Endothelial cell of umbilical vein (primary cell): ENCODE measurements around the gene BABAM2. TPM values are rescaled to one million over a fixed set of nuclear protein-coding genes. Genes with fewer than 3 reads are reported as not detected.

Experiments used
- BruUV-seq: library from RNA; stranded (reverse); fragments of 400-500 nt; replicated peaks from 2 replicates; lab custom pipeline; 2021; lab: Mats Ljungman, UMichigan
- CTCF ChIA-PET: fragments of 300-600, 350-600 bp; sonication (Branson Sonifier 250); formaldehyde crosslinking; loops from one replicate; lab custom pipeline; 2021; ENCODE audit warnings: antibody characterized with exemption, inconsistent platforms; lab: Charles Lee
- POLR2A ChIA-PET: fragments of 300-600, 350-600 bp; sonication (Branson Sonifier 250); formaldehyde crosslinking; loops from one replicate; lab custom pipeline; 2021; ENCODE audit warnings: antibody characterized with exemption, inconsistent platforms; lab: Charles Lee
- DNase-seq: peaks from one replicate; pipeline ENCODE4 v3.0.0-alpha.2; 2011; ENCODE audit warnings: low read depth, low spot score
- FAIRE-seq: peaks from 2 replicates; lab custom pipeline; 2011; peaks lifted over from hg19 to GRCh38; lab: Jason Lieb, UNC
- H2AFZ ChIP-seq: 2 replicates; pipeline ENCODE4 v1.6.0; 2012; ENCODE audit warnings: low read depth, low read length, control low read depth, inconsistent platforms
- H3K27ac ChIP-seq: 2 replicates; pipeline ENCODE4 v1.5.1; 2011; ENCODE audit warnings: low read depth, mild to moderate bottlenecking, control low read depth, low read length, moderate library complexity; ENCODE audit not compliant: insufficient read depth
- H3K27me3 ChIP-seq, 2 experiments: 2 replicates each; pipeline versions ENCODE4 v1.6.0 to v1.6.1; 2011; ENCODE audit warnings: low read length in 2 of 2, mixed read lengths in 1 of 2; ENCODE audit not compliant: control insufficient read depth in 2 of 2, insufficient read depth in 2 of 2
- H3K36me3 ChIP-seq, 2 experiments: 2 replicates in 1 of 2; 3 replicates in 1 of 2; pipeline ENCODE4 v1.5.1; 2011; ENCODE audit warnings: low read length in 2 of 2, mild to moderate bottlenecking in 1 of 2, moderate library complexity in 1 of 2; ENCODE audit not compliant: control insufficient read depth in 2 of 2, insufficient read depth in 2 of 2; ENCODE audit errors: extremely low read depth in 1 of 2
- H3K4me1 ChIP-seq: 3 replicates; pipeline ENCODE4 v1.5.1; 2011; ENCODE audit warnings: mild to moderate bottlenecking, low read length; ENCODE audit not compliant: control insufficient read depth, insufficient read depth; ENCODE audit errors: extremely low read depth
- H3K4me2 ChIP-seq: 2 replicates; pipeline ENCODE4 v1.6.1; 2011; ENCODE audit warnings: low read length, control low read depth, mixed read lengths; ENCODE audit not compliant: insufficient read depth
- H3K4me3 ChIP-seq, 3 experiments: fragments of 200-600 bp in 1 of 3; sonication (generic), shearing (Covaris generic) in 1 of 3; replicated peaks in 1 of 3; 2 replicates each; pipeline ENCODE4 v1.5.1; 2011 to 2016; ENCODE audit warnings: control low read depth in 3 of 3, low read length in 3 of 3, mild to moderate bottlenecking in 2 of 3, inconsistent platforms in 1 of 3, low read depth in 1 of 3, moderate library complexity in 1 of 3; ENCODE audit not compliant: insufficient read depth in 1 of 3
- H3K79me2 ChIP-seq: 2 replicates; pipeline ENCODE4 v1.6.0; 2012; ENCODE audit warnings: low read length, inconsistent platforms; ENCODE audit not compliant: control insufficient read depth, insufficient read depth
- H3K9ac ChIP-seq: replicated peaks from 2 replicates; pipeline ENCODE3; 2011; ENCODE audit warnings: low read length, control low read depth; ENCODE audit not compliant: insufficient read depth; ENCODE audit errors: extremely low read depth
- H3K9me1 ChIP-seq: replicated peaks from 3 replicates; pipeline ENCODE4 v1.6.0; 2011; ENCODE audit warnings: mild to moderate bottlenecking, low read length; ENCODE audit not compliant: control insufficient read depth, insufficient read depth; ENCODE audit errors: extremely low read depth
- H3K9me3 ChIP-seq: replicated peaks from 2 replicates; pipeline ENCODE4 v1.5.1; 2012; ENCODE audit warnings: low read length, inconsistent platforms; ENCODE audit not compliant: control insufficient read depth, insufficient read depth
- H4K20me1 ChIP-seq: replicated peaks from 2 replicates; pipeline ENCODE3; 2011; ENCODE audit warnings: mild to moderate bottlenecking, low read length; ENCODE audit not compliant: control insufficient read depth, insufficient read depth; ENCODE audit errors: extremely low read depth
- EZH2 ChIP-seq: IDR thresholded peaks from 2 replicates; pipeline ENCODE4 v1.6.1; 2012; ENCODE audit warnings: borderline replicate concordance, low read depth, mild to moderate bottlenecking, moderate library complexity, low read length, inconsistent platforms; ENCODE audit not compliant: severe bottlenecking
- FOS ChIP-seq: IDR thresholded peaks from 2 replicates; pipeline ENCODE4 v1.6.1; 2011; ENCODE audit warnings: mild to moderate bottlenecking, low read length, moderate library complexity, borderline replicate concordance; ENCODE audit not compliant: insufficient read depth
- GATA2 ChIP-seq: IDR thresholded peaks from 2 replicates; pipeline ENCODE4 v1.7.0; 2011; ENCODE audit warnings: low read depth, mild to moderate bottlenecking, moderate library complexity, mixed read lengths, low read length; ENCODE audit not compliant: insufficient read length, insufficient read depth
- JUN ChIP-seq: IDR thresholded peaks from 2 replicates; pipeline ENCODE4 v1.6.1; 2011; ENCODE audit warnings: borderline replicate concordance, low read depth; ENCODE audit not compliant: insufficient read length, insufficient read depth
- MYC ChIP-seq: IDR thresholded peaks from one replicate; pipeline ENCODE4 v1.6.1; 2011; ENCODE audit warnings: mild to moderate bottlenecking, low read depth, low read length
- POLR2A ChIP-seq: IDR thresholded peaks from 2 replicates; pipeline ENCODE4 v1.6.1; 2012; ENCODE audit warnings: low read depth, mild to moderate bottlenecking, control low read depth, low read length
- POLR2AphosphoS5 ChIP-seq: IDR thresholded peaks from 2 replicates; pipeline ENCODE4 v1.6.1; 2012; ENCODE audit warnings: low read depth, mild to moderate bottlenecking, control low read depth, low read length, moderate library complexity; ENCODE audit not compliant: insufficient read depth
- dilution Hi-C: fragments of 300-500 bp; cut with MboI; formaldehyde crosslinking; loops from one replicate; pipeline ENCODE4 v1.15.0; 2019; ENCODE audit warnings: low sequenced_read_pairs; ENCODE audit not compliant: extremely low pct_ligation_motif_present
- intact Hi-C: fragments of 100-400 bp; cut with micrococcal nuclease; formaldehyde crosslinking; loops from one replicate; pipeline ENCODE4 v1.10.0; 2022
- polyA plus RNA-seq, 4 experiments: library from polyadenylated mRNA; depleted of rRNA in 3 of 4; stranded (reverse) in 3 of 4; unstranded in 1 of 4; fragments of >200 nt; gene quantifications; 2 replicates each; pipeline versions ENCODE4 v1.2.1 to v1.2.3, GENCODE V29; 2011 to 2012; ENCODE audit warnings: missing spikeins in 1 of 4
- total RNA-seq: library from RNA; stranded (reverse); gene quantifications from 2 replicates; pipeline ENCODE4 v1.2.3, GENCODE V29; 2021
- TF ChIP-seq, protein P1 (sequence below): IDR thresholded peaks from 2 replicates; pipeline ENCODE4 v1.6.1; 2011; ENCODE audit not compliant: insufficient read depth, insufficient read length
- TF ChIP-seq, protein P2 (sequence below), 2 donors: IDR thresholded peaks; 1 replicate in 1 of 2; 2 replicates in 1 of 2; pipeline ENCODE4 v1.5.1; 2011; ENCODE audit warnings: low read length in 2 of 2, mild to moderate bottlenecking in 2 of 2, moderate library complexity in 2 of 2, control low read depth in 1 of 2, inconsistent platforms in 1 of 2, low read depth in 1 of 2; ENCODE audit not compliant: insufficient read depth in 1 of 2; ENCODE audit errors: extremely low read depth in 1 of 2

Gene BABAM2
- total and polyA plus RNA-seq, 2 donors (not counting 3 experiments of a cell fraction or from before 2014, with no cell fraction given), result 19.9 to 27.6 TPM

DNA sequence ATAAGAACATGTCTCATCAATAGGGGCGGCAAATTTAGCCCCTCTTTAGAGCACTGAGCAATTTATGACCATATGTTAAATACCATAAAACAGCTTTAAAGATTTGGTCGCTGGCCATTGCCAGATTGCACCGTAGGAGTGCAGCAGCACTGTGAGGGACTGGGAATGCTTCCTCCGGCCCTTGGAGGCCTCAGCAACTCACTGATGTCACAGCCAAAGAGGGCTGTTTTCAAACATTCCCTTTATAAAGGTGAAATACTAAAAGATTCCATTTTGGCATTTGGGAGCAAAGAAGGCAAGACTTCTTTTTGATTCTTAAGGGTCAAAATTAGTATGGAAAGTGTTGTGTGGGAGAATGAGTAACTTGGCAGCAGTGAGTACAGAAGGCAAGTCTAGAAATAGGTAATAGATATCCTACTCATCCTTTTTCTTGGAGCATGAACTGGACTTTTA lies 63.7 kb downstream of the BABAM2 start:
- Histone ChIP-seq H4K20me1 (no peaks in the 10 kb centered on the region), H3K9me1 (no peaks in the 10 kb centered on the region), H3K27ac (peak overlapping the region; percentile 95), H3K36me3 (no peaks in the 10 kb centered on the region), H2AFZ (no peak overlapping the region), H3K27me3 (no peaks in the 10 kb centered on the region), H3K9me3 (no peaks in the 10 kb centered on the region), H3K9ac (peak overlapping the region; percentile 71), H3K4me2 (peak overlapping the region; percentile 82), H3K79me2 (no peaks in the 10 kb centered on the region), H3K4me3 (no peak overlapping the region), H3K4me1 (peaks cover 41% of the 10 kb centered on the region)
- ChIA-PET POLR2A (interaction anchor here (1.0 to 1.7 kb wide), 3 partner anchors 9 to 442 kb away, joined by 3 to 5 read pairs (median 4); partner anchors contain the start of gene BABAM2), CTCF (interaction anchor here (0.6 to 2.6 kb wide), 15 partner anchors 9 to 453 kb away, joined by 3 to 11 read pairs (median 7); no protein-coding TSS in a partner anchor)
- no peak for FAIRE-seq
- TF ChIP-seq POLR2AphosphoS5, result no peak
- TF ChIP-seq MYC, result no peak
- no peak for TF ChIP-seq GATA2
- TF ChIP-seq, protein P1, sequence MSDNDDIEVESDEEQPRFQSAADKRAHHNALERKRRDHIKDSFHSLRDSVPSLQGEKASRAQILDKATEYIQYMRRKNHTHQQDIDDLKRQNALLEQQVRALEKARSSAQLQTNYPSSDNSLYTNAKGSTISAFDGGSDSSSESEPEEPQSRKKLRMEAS, result no peak
- no peak for TF ChIP-seq FOS
- TF ChIP-seq, protein P2, sequence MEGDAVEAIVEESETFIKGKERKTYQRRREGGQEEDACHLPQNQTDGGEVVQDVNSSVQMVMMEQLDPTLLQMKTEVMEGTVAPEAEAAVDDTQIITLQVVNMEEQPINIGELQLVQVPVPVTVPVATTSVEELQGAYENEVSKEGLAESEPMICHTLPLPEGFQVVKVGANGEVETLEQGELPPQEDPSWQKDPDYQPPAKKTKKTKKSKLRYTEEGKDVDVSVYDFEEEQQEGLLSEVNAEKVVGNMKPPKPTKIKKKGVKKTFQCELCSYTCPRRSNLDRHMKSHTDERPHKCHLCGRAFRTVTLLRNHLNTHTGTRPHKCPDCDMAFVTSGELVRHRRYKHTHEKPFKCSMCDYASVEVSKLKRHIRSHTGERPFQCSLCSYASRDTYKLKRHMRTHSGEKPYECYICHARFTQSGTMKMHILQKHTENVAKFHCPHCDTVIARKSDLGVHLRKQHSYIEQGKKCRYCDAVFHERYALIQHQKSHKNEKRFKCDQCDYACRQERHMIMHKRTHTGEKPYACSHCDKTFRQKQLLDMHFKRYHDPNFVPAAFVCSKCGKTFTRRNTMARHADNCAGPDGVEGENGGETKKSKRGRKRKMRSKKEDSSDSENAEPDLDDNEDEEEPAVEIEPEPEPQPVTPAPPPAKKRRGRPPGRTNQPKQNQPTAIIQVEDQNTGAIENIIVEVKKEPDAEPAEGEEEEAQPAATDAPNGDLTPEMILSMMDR (IDR thresholded peaks at IDR 0.05; ENCODE audit: extremely low read depth in 1 of 2, insufficient read depth in 1 of 2, low read depth in 1 of 2, low read length in 2 of 2), result no peak
- TF ChIP-seq EZH2, result no peak
- no peak for TF ChIP-seq POLR2A
- no peak for TF ChIP-seq JUN
- dilution Hi-C loops, result no loop called here
- no TSS peak for BruUV-seq
- intact Hi-C loops, result loop anchor here (1.0 to 2.0 kb wide), 5 partner anchors 99 to 249 kb away; partner anchors contain the start of gene MRPL33
- peak; percentile 65 for DNase-seq
